ENCODE measurements around the gene GOLGA8J.
"Not testable (repeated sequence)": the region's sequence is repeated elsewhere in the genome, so short reads cannot be mapped to it uniquely, and the experiment has no call there.

Gene GOLGA8J

DNA sequence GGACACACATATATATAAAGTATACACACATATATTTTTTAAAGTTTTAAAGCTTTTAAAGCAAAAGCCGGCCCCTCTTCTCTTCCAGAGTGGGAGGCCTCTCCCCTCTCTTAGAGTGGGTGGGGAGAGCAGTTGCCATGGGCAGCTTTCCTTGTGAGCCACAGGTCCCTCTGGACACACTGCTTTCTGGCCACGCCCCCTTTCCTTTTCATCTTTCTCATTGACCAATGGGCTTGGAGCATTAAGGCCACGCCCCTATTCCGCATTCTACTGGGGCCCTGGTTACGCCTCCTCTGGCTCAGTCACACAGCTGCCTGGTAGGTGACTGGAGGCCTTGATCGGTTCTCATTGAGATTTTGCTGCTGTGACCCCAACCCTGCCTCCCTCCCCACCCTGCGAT, at the start of gene GOLGA8J:
TSS of gene GOLGA8J (plus strand) at position 301 of the 400 bp plus-strand sequence. CDS start at position 399, 98 bp downstream.
- in situ Hi-C loops (cut with HindIII; ENCODE audit: low pct_ligation_motif_present, low pct_unique_long_range_greater_than_20kb, low sequenced_read_pairs); DNase-seq: not testable (repeated sequence)

GRCh38 chr15:30033211-30033610, 49.5 kb upstream of the GOLGA8J start:
- DNase-seq, result no peak
- in situ Hi-C loops (cut with HindIII; ENCODE audit: low pct_ligation_motif_present, low pct_unique_long_range_greater_than_20kb, low sequenced_read_pairs), result no loop called here

GRCh38 chr15:30033763-30034162, 49.0 kb upstream of the GOLGA8J start:
- in situ Hi-C loops (cut with HindIII; ENCODE audit: low pct_ligation_motif_present, low pct_unique_long_range_greater_than_20kb, low sequenced_read_pairs), result no loop called here
- no peak for DNase-seq

GRCh38 chr15:30036036-30036703, 46.6 kb upstream of the GOLGA8J start:
- in situ Hi-C loops (cut with HindIII; ENCODE audit: low pct_ligation_motif_present, low pct_unique_long_range_greater_than_20kb, low sequenced_read_pairs), result no loop called here
- no peak for DNase-seq

DNA sequence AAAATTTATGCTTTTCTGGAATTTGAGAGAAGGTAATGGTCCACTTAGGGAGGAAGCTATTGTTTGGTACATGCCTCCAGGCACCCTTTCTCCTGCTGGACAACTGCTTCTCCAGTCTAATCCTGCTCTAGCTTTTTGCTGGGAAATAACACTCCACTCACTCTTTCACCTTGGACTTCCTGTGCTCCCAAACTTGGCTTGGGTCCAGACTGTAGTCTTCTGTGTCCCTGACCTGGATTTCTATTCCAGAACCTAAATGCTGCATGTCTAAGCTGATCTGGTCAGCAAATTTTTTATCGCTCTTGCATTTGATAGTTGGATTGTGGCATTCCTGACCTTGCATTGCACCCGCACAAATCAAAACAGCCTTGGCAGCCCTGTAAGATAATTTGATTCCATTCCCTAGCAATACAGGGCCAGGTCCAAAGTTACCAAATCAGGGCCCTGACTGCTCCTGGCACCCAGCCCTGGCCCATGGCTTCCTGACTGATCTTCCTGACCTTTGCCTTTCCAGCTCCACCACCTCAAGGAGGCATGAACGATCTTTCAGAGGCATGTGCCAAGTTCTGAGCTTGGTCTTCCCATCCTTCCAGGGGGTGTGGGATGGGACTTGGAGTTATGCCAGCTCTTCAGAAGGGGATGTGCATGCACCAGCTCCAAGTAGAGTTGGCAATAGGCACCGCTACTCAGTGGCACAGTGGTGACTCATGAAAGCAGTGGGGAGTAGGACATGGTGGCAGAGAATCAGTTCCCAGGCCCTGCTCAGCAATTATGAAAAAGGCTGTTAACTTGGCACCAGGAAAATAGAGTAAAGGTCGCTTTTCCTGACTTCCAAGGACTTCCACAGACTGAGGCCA, 43.9 kb upstream of the GOLGA8J start:
- in situ Hi-C loops (cut with HindIII; ENCODE audit: low pct_ligation_motif_present, low pct_unique_long_range_greater_than_20kb, low sequenced_read_pairs), result no loop called here
- DNase-seq, result no peak

DNA sequence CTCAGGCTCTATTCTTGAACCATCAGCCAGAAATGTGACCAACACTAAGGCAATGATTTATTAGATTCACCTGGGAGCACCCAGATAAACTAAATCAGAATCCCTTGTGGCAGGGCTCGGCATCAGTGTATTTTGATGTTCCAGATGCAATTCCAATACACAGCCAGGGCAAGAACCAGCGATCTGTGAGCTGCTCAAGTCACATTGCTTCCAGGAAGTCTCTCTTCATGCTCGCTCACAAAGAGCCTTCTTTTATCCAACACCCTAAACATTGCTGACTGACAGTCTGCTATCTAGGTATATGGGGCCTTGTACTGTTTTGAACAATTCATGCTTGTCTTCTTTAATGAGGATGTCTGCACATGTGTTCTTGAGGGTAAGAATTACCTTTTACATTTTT, 40.9 kb upstream of the GOLGA8J start:
- no peak for DNase-seq
- in situ Hi-C loops (cut with HindIII; ENCODE audit: low pct_ligation_motif_present, low pct_unique_long_range_greater_than_20kb, low sequenced_read_pairs), result no loop called here

DNA sequence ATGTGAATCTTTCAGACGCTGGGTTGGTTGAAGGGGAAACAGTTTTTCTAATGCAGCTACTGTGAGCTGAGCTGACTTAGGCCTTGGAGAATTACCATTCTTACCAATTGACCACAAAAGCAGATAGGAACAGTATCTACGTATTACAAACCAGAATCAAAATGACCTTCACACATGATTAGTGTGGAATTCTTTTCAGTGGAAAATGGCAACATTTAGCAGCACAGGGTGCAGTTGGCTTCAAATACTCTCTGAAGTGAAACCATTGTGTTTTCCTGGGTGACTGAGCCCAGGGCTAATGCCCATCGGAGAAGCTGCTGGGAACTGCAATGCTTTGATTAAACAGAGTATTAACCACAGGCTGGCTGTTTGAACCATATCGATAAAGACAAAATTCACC, 40.2 kb upstream of the GOLGA8J start:
- DNase-seq, result no peak
- in situ Hi-C loops (cut with HindIII; ENCODE audit: low pct_ligation_motif_present, low pct_unique_long_range_greater_than_20kb, low sequenced_read_pairs), result no loop called here

DNA sequence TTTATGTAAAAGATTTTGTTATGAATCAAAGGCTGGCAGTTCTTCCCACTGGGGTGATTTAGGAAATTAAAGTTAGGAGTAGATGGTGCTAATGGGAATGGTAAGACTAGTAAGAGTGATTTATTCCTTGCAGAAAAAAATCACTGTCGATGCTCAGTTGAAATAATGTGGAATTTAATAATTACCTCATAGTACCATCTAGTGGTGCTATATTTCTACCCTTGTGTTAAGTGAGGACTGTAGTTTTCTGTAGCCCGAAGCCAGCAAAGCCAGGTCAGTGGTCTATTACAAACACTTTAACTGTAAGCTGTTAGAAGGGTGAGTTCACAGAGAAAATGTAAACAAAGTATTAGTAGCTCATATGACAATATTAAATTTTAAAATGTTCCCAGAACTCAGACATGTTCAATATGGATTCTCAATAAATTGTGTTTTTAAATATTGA, 39.5 kb upstream of the GOLGA8J start:
- peak; percentile 44 for DNase-seq
- in situ Hi-C loops (cut with HindIII; ENCODE audit: low pct_ligation_motif_present, low pct_unique_long_range_greater_than_20kb, low sequenced_read_pairs), result no loop called here

- in situ Hi-C loops (cut with HindIII; ENCODE audit: low pct_ligation_motif_present, low pct_unique_long_range_greater_than_20kb, low sequenced_read_pairs), result no loop called here
- DNase-seq, result no peak
Measured at GRCh38 chr15:30044377-30044776, 38.4 kb upstream of the GOLGA8J start.

DNA sequence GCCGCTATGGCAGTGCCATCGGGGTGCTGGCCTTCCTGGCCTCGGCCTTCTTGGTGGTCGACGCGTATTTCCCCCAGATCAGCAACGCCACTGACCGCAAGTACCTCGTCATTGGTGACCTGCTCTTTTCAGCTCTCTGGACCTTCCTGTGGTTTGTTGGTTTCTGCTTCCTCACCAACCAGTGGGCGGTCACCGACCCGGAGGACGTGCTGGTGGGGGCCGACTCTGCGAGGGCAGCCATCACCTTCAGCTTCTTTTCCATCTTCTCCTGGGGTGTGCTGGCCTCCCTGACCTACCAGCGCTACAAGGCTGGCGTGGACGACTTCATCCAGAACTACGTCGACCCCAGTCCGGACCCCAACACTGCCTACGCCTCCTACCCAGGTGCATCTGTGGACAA, 37.9 kb upstream of the GOLGA8J start:
- in situ Hi-C loops (cut with HindIII; ENCODE audit: low pct_ligation_motif_present, low pct_unique_long_range_greater_than_20kb, low sequenced_read_pairs); DNase-seq: not testable (repeated sequence)

DNA sequence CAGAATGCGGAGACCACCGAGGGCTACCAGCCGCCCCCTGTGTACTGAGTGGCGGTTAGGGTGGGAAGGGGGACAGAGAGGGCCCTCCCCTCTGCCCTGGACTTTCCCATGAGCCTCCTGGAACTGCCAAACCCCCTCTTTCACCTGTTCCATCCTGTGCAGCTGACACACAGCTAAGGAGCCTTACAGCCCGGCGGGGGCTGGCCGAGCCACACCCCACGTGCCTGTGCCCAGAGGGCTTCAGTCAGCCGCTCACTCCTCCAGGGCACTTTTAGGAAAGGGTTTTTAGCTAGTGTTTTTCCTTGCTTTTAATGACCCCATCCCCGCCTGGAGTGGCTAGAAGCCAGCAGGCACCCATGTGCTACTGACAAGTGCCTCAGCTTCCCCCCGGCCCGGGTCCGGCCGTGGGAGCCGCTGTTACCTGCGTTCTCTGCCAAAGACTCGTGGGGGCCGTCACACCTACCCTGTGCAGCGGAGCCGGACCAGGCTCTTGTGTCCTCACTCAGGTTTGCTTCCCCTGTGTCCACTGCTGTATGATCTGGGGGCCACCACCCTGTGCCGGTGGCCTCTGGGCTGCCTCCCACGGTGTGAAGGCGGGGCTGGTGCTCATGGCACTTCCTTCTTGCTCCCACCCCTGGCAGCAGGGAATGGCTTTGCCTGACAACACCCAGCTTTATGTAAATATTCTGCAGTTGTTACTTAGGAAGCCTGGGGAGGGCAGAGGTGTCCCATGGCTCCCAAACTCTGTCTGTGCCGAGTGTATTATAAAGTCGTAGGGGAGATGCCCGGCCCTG, 37.3 kb upstream of the GOLGA8J start:
- in situ Hi-C loops (cut with HindIII; ENCODE audit: low pct_ligation_motif_present, low pct_unique_long_range_greater_than_20kb, low sequenced_read_pairs), result not testable (repeated sequence)
- DNase-seq, result peak; percentile 56

DNA sequence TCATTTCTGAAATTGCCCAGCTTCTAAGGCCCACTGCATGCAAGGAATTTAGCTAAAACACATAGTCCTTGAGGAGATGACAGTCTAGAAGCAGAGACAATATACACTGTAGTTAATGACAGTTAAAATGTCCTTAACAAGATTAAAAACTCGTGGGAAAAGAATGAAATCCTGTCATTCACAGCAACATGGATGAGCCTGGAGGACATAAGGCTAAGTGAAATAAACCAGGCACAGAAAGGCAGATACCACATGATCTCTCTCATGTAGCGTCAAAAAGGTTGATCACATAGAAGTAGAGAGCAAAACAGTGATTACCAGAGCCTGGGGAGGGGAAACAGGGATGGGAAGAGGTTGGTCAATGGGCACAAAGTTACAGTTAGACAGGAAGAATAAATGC, 36.3 kb upstream of the GOLGA8J start:
- DNase-seq, result no peak
- in situ Hi-C loops (cut with HindIII; ENCODE audit: low pct_ligation_motif_present, low pct_unique_long_range_greater_than_20kb, low sequenced_read_pairs), result no loop called here

DNA sequence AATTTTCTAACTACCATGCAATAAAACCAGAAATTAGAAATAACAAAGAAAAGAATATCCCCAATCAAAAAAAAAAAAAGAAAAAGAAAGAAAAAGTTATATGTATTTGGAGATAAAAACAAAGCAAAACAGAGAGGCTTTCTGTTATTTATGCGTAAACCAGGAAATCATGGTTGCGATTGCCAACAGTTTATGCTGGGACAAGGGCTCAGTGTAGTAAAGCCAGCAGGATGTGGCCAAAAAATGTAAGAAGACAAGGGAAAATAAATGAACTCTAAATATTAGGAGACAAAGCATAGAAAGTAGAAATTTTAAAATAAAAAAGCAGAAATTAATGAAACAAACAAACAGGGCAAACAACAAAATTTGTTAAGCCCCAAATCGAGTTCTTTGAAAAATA, 27.2 kb upstream of the GOLGA8J start:
- in situ Hi-C loops (cut with HindIII; ENCODE audit: low pct_ligation_motif_present, low pct_unique_long_range_greater_than_20kb, low sequenced_read_pairs), result no loop called here
- no peak for DNase-seq

DNA sequence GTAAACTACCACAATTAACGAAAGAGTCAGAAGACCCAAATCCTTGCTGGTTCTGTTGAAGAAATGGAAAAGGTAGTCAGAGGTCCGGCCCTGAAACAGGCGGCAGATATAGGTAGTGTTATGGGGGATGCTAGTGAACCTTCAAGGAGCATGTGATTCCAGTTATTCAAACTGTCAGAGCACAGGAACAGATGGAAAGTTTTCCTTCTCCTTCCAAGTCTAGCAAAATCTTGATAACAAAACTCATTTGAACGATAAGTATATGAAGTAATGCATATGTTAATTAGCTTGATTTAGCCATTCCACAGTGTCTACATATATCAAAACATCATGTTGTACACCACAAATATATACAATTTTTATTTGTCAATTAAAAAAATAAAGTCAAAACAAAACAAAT, 26.6 kb upstream of the GOLGA8J start:
- in situ Hi-C loops (cut with HindIII; ENCODE audit: low pct_ligation_motif_present, low pct_unique_long_range_greater_than_20kb, low sequenced_read_pairs), result no loop called here
- DNase-seq, result no peak

- DNase-seq, result no peak
- in situ Hi-C loops (cut with HindIII; ENCODE audit: low pct_ligation_motif_present, low pct_unique_long_range_greater_than_20kb, low sequenced_read_pairs), result no loop called here
Measured at GRCh38 chr15:30059771-30060170, 23.0 kb upstream of the GOLGA8J start.

DNA sequence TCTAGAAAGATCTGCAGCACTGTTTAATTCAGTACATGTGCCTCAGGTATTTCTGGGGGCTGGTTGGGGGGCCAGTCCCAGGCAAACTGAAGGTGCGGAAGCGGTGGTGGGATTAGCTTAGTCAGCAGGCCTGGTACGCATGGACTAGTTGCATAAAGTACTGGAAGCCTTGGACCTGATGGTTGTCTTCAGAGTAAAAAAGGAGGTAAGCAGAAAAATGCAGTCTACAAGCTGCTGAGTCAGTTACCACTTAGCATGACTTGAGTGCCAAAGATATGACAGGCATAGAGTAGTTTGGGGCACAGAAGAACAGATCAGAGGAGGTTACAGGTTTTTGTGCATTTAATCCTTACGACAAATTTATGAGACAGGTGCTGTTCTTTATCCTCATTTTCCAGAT, 19.9 kb upstream of the GOLGA8J start:
- in situ Hi-C loops (cut with HindIII; ENCODE audit: low pct_ligation_motif_present, low pct_unique_long_range_greater_than_20kb, low sequenced_read_pairs), result no loop called here
- no peak for DNase-seq

- no peak for DNase-seq
- in situ Hi-C loops (cut with HindIII; ENCODE audit: low pct_ligation_motif_present, low pct_unique_long_range_greater_than_20kb, low sequenced_read_pairs), result no loop called here
Measured at GRCh38 chr15:30063835-30064546, 18.8 kb upstream of the GOLGA8J start.

DNA sequence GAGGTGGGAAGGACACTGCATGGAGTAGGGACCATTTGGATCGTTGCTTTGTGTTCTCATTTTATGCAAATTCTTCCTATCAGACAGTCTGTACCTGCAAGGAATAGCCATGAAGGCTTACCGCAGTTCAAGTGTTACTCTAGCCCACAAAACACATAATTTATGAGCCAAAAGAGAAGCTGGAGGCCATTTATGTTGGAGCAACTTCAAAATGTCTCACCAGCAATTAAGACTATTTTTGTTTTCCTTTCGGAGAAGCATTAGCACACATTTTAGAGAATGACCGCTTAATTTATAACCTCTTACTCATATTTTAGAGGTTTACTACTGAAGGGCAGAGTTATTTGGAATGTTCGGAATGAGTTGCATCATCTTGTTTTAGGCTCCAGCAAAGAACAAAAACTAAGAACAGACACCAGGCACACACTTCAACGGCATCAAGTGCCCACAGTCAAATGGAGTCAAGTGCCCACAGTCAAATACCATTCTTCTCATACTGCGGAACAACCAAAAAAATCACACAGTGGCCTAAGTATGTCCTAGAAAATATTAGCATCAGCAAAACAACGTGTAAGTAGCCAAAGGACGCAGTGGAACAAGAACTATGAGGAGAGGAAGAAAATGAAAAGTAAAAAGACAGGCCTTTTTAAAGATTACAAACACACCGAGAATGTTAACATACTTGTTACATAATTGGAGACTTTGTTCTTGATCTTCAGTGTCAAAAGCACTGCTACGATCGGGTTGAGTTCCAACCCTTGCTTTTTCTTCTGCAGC, 17.5 kb upstream of the GOLGA8J start:
- DNase-seq, result peak; percentile 73
- in situ Hi-C loops (cut with HindIII; ENCODE audit: low pct_ligation_motif_present, low pct_unique_long_range_greater_than_20kb, low sequenced_read_pairs), result no loop called here
